HG02973 (cell line): ENCODE measurements around the gene AGBL5.
A peak's percentile ranks its signal among the peaks of the same experiment; 100 is the strongest.

Source experiments
- ATAC-seq: cut with Tn5 transposase; IDR thresholded peaks from one replicate; pipeline ENCODE4 v1.9.1; 2021; ENCODE audit warnings: moderate library complexity; ENCODE audit not compliant: unreplicated experiment

AGBL5 gene

GRCh38 chr2:27049422-27050280, 1.8 kb upstream of the AGBL5 start:
- peak; percentile 16 for ATAC-seq

- ATAC-seq: peak; percentile 42
Observed at GRCh38 chr2:27050281-27050995, 1.0 kb upstream of the AGBL5 start.

GRCh38 chr2:27051902-27052645, 606 bp downstream of the AGBL5 start:
- peak; percentile 0 for ATAC-seq

GRCh38 chr2:27053321-27053720, 1.9 kb downstream of the AGBL5 start:
- ATAC-seq: no peak

- no peak for ATAC-seq
Observed at GRCh38 chr2:27053776-27054175, 2.3 kb downstream of the AGBL5 start.

GRCh38 chr2:27054721-27055120, 3.3 kb downstream of the AGBL5 start:
- no peak for ATAC-seq

GRCh38 chr2:27057184-27057583, 5.7 kb downstream of the AGBL5 start:
- ATAC-seq: no peak

GRCh38 chr2:27058210-27058609, 6.7 kb downstream of the AGBL5 start:
- no peak for ATAC-seq

GRCh38 chr2:27059141-27059820, 7.8 kb downstream of the AGBL5 start:
- no peak for ATAC-seq

- ATAC-seq: no peak
Observed at GRCh38 chr2:27060323-27060722, 8.9 kb downstream of the AGBL5 start.

- ATAC-seq: no peak
Observed at GRCh38 chr2:27065128-27065527, 13.7 kb downstream of the AGBL5 start.

- ATAC-seq: no peak
Observed at GRCh38 chr2:27067385-27067784, 15.9 kb downstream of the AGBL5 start.

GRCh38 chr2:27069436-27069835, 18.0 kb downstream of the AGBL5 start:
- no peak for ATAC-seq

- no peak for ATAC-seq
Observed at GRCh38 chr2:27069961-27070618, 18.6 kb downstream of the AGBL5 start.

- ATAC-seq: no peak
Observed at GRCh38 chr2:27070653-27071276, 19.3 kb downstream of the AGBL5 start.

- peak; percentile 78 for ATAC-seq
Observed at GRCh38 chr2:27071277-27071989, 20.0 kb downstream of the AGBL5 start, which contains the start of gene OST4. Gene OST4 (minus strand): TSS chr2:27071654.

GRCh38 chr2:27071990-27072830, 20.7 kb downstream of the AGBL5 start:
- ATAC-seq: peak; percentile 16

GRCh38 chr2:27072920-27073319, 21.5 kb downstream of the AGBL5 start:
- ATAC-seq: no peak
